ENCODE results near the gene ADARB2.

ADARB2 gene

DNA sequence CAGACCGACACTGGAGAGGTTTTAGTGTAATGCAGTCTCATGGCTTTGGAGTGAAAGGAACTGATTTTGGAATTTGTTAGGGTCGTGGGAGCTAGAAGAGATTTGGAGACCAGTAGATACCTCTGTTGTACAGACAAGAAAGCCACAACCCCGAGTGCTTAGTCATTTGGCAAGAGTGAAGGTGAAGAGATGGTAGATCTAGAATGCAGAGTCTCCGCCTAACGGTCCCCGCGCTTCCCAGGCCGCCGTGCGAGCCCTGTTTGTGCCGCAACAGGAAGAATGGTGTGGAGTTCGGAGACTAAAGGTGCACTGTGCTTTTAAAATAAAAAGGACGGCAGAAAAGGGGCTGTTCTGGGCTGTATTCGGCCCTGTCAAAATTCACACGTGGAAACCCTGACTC, 186.7 kb downstream of the ADARB2 start:
- Histone ChIP-seq H3K27me3 (no peaks in the 10 kb centered on the region), H3K4me3 (ENCODE audit: low read depth in 1 of 2, low read length in 1 of 2) (no peak overlapping the region), H3K27ac (no peak overlapping the region), H3K36me3 (no peaks in the 10 kb centered on the region), H3K4me1 (ENCODE audit: control insufficient read depth in 1 of 2, insufficient read depth in 1 of 2, low read depth in 1 of 2, low read length in 1 of 2) (no peaks in the 10 kb centered on the region), H3K9me3 (no peaks in the 10 kb centered on the region)
- TF ChIP-seq, protein P1, sequence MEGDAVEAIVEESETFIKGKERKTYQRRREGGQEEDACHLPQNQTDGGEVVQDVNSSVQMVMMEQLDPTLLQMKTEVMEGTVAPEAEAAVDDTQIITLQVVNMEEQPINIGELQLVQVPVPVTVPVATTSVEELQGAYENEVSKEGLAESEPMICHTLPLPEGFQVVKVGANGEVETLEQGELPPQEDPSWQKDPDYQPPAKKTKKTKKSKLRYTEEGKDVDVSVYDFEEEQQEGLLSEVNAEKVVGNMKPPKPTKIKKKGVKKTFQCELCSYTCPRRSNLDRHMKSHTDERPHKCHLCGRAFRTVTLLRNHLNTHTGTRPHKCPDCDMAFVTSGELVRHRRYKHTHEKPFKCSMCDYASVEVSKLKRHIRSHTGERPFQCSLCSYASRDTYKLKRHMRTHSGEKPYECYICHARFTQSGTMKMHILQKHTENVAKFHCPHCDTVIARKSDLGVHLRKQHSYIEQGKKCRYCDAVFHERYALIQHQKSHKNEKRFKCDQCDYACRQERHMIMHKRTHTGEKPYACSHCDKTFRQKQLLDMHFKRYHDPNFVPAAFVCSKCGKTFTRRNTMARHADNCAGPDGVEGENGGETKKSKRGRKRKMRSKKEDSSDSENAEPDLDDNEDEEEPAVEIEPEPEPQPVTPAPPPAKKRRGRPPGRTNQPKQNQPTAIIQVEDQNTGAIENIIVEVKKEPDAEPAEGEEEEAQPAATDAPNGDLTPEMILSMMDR (IDR thresholded peaks at IDR 0.05), result no peak

DNA sequence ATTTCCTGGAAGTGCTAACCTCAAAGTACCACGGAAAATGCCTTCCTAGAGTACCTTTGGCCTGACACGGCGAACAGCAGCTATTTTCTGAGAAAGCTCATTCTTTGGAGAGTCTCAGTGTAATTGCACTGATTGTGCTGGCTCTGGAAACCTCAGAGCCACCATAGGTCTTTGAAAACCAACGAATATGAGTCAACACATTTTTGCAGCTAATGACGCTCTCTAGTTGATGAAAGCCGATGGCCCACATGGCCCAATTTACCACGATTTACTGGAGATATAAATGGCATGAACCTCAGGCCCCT, 187.1 kb downstream of the ADARB2 start:
- H3K27ac ChIP-seq, result no peak overlapping the region
- TF ChIP-seq, protein P1 (IDR thresholded peaks at IDR 0.05), result no peak
- no peak overlapping the region for H3K4me3 ChIP-seq (ENCODE audit: low read depth in 1 of 2, low read length in 1 of 2)
- no peaks in the 10 kb centered on the region for H3K4me1 ChIP-seq (ENCODE audit: control insufficient read depth in 1 of 2, insufficient read depth in 1 of 2, low read depth in 1 of 2, low read length in 1 of 2)
- no peaks in the 10 kb centered on the region for H3K36me3 ChIP-seq
- H3K9me3 ChIP-seq, result no peaks in the 10 kb centered on the region
- H3K27me3 ChIP-seq, result no peaks in the 10 kb centered on the region

DNA sequence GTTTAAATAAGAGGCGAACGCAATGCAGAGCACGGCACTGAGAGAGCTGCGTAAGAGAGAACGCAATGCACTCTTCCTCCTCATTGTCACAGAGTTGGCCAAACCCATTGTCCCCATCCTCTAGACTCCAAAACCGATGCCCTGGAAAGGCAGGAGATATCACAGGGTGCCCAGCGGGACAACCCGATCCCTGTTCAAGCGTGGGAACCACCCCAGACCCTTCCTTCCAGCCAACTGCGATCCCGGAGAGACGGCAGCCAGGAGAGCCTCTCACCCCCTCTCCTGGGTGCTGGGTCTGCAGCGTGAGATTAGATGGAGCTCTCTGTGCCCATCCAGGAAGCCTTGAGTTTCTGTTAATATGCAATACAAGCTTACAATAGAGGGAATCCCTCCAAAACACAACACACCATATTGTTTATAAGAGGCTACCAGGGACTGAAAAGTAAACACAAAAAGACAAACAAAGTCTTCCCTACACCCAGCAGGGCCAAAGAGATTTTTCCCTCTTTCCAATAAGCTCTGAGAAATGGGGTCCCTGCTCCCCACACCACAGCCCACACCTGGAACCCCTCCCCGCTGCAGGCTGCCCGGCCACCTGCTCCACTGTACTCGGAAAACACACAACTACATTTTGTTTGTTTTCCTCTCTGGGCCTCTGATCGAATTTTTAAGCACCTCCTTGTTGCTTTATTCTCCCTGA, 187.6 kb downstream of the ADARB2 start:
- H3K9me3 ChIP-seq, result no peaks in the 10 kb centered on the region
- H3K4me1 ChIP-seq (ENCODE audit: control insufficient read depth in 1 of 2, insufficient read depth in 1 of 2, low read depth in 1 of 2, low read length in 1 of 2), result no peaks in the 10 kb centered on the region
- H3K36me3 ChIP-seq, result no peaks in the 10 kb centered on the region
- no peak overlapping the region for H3K4me3 ChIP-seq (ENCODE audit: low read depth in 1 of 2, low read length in 1 of 2)
- H3K27ac ChIP-seq, result no peak overlapping the region
- TF ChIP-seq, protein P1 (IDR thresholded peaks at IDR 0.05), result no peak
- H3K27me3 ChIP-seq, result no peaks in the 10 kb centered on the region

DNA sequence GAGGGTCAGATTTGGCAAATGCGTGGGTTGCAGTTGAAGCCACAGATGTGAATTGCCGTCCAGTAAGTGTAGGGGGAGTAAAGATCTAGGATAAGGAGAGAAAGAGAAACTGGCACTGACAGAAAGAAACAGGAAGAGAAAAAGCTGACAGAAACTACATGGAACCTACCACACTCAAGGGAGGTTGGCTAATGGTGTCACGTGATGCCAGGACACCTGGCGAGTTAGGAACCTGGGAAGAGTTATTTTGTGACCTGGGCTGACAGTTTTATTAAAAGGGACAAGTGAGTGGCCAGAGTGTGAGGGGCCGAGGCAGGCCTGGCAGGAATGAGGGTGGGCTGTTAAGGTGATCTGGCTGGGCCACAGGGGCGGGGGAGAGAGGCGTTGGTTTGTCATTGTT, 188.7 kb downstream of the ADARB2 start:
- Histone ChIP-seq H3K36me3 (no peaks in the 10 kb centered on the region), H3K27me3 (no peaks in the 10 kb centered on the region), H3K27ac (no peak overlapping the region), H3K4me3 (ENCODE audit: low read depth in 1 of 2, low read length in 1 of 2) (no peak overlapping the region), H3K4me1 (ENCODE audit: control insufficient read depth in 1 of 2, insufficient read depth in 1 of 2, low read depth in 1 of 2, low read length in 1 of 2) (no peaks in the 10 kb centered on the region), H3K9me3 (no peaks in the 10 kb centered on the region)
- TF ChIP-seq, protein P1 (IDR thresholded peaks at IDR 0.05), result no peak

DNA sequence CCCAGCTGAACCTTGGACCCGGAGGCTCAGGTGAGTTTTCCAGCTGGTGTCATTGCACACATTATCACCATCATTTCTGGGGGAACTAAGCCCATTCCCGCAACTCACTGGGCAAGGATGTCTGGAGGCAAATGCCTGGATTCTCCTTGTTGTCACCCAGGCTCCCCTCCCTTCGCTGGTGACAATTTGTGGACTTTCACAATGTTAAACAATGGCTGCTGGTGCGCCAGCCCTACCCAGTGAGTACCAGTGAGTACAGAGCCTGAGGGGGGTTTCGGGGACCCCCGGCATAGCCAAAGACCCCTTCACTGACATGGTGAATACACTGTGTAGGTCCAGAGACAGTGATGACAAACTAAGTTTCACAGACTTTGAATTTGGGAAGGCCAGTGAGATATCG, 189.2 kb downstream of the ADARB2 start:
- Histone ChIP-seq H3K4me1 (ENCODE audit: control insufficient read depth in 1 of 2, insufficient read depth in 1 of 2, low read depth in 1 of 2, low read length in 1 of 2) (no peaks in the 10 kb centered on the region), H3K4me3 (ENCODE audit: low read depth in 1 of 2, low read length in 1 of 2) (no peak overlapping the region), H3K27ac (no peak overlapping the region), H3K36me3 (no peaks in the 10 kb centered on the region), H3K9me3 (no peaks in the 10 kb centered on the region), H3K27me3 (no peaks in the 10 kb centered on the region)
- TF ChIP-seq, protein P1 (IDR thresholded peaks at IDR 0.05), result no peak
